ENCODE data around the gene HDAC11. TPM values are rescaled to one million over a fixed set of nuclear protein-coding genes. Genes with fewer than 3 reads are reported as not detected.

HDAC11 gene
- total and polyA plus RNA-seq, 2 of the 4 experiments (the other 2 are of a cell fraction) = 9.1 to 11.4 TPM

DNA sequence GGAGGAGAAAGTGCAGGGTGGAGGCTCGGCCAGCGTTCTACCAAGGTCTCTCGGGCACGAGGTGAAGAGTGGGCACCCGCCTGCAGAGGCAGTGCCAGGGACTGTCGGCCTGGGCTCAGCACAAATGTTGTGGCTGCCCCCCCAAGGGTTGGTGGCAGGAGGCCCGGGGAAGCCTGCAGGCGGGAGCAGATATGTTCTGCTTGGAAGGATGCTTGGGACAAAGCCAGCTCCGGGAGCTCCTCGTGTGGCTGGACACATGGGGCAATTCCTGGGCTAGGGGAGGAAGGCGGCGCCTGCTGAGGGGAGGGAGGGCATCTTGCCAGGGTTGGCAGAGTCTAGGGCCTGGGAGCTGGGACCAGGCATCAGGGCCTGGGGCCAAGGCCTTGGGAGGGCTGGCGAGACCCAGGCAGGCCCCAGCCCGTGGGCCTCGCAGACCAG, 38.4 kb downstream of the HDAC11 start:
- H2BK120ac ChIP-seq (ENCODE audit: low read depth, low read length) = no peak overlapping the region
- H4K20me1 ChIP-seq (ENCODE audit: insufficient read depth, low read length) = no peaks in the 10 kb centered on the region
- H3K9me3 ChIP-seq (ENCODE audit: control insufficient read depth, insufficient read depth, low read length) = no peaks in the 10 kb centered on the region
- intact Hi-C loops (cut with micrococcal nuclease) = no loop called here
- no peak overlapping the region for H3K14ac ChIP-seq (replicated peaks; ENCODE audit: low read depth, low read length)
- no TSS peak for BruUV-seq (replicated peaks)
- no peak overlapping the region for H3K9ac ChIP-seq (ENCODE audit: low read depth, low read length)
- ChIA-PET POLR2A (ENCODE audit: unreplicated experiment) (no interaction called here), CTCF (no interaction called here)
- H3K4me3 ChIP-seq (ENCODE audit: insufficient read depth, low read depth, low read length) = no peak overlapping the region
- no peak overlapping the region for H3K18ac ChIP-seq (ENCODE audit: low read depth, low read length)
- no peaks in the 10 kb centered on the region for H3K79me1 ChIP-seq (ENCODE audit: low read depth in 1 of 2, low read length in 2 of 2)
- no peak overlapping the region for H4K91ac ChIP-seq (ENCODE audit: insufficient read depth, low read depth, low read length)
- no peak overlapping the region for H3K27ac ChIP-seq (ENCODE audit: insufficient read depth, low read length)
- H2BK5ac ChIP-seq (ENCODE audit: low read depth, low read length, poor library complexity, severe bottlenecking) = no peak overlapping the region
- no peaks in the 10 kb centered on the region for H3K4me1 ChIP-seq (ENCODE audit: control insufficient read depth, insufficient read depth, low read length)
- DNase-seq (no peak), ATAC-seq (ENCODE audit: low read depth) (0 out of 2 replicates have a peak, but pooled peaks have one; percentile 34)
- H4K5ac ChIP-seq (ENCODE audit: low read depth, low read length) = no peak overlapping the region
- no peak overlapping the region for H2BK20ac ChIP-seq (ENCODE audit: low read depth, low read length)
- H3K56ac ChIP-seq (ENCODE audit: extremely low read depth, insufficient read depth, low read length) = no peak overlapping the region
- dilution Hi-C loops (cut with HindIII; ENCODE audit: low sequenced_read_pairs, unreplicated experiment) = no loop called here
- H2AFZ ChIP-seq (replicated peaks; ENCODE audit: low read length, poor library complexity) = no peak overlapping the region
- H3K9me1 ChIP-seq (ENCODE audit: insufficient read depth, low read length) = no peaks in the 10 kb centered on the region
- H2AK9ac ChIP-seq (replicated peaks; ENCODE audit: low read depth, low read length, poor library complexity) = no peak overlapping the region
- no peak overlapping the region for H4K8ac ChIP-seq (ENCODE audit: low read depth in 2 of 2, low read length in 2 of 2)
- 0 out of 2 replicates have a peak, but pooled peaks cover 2% of the 10 kb centered on the region for H3K27me3 ChIP-seq (ENCODE audit: control insufficient read depth, insufficient read depth, low read length)
- WGBS, 2 experiments (ENCODE audit: extremely low coverage in 2 of 2, insufficient read length in 1 of 2) = 36% methylated on average over 9 of the region's 15 CpGs; no CpG with 5 or more reads in 1 of the 2 experiments
- H3K23ac ChIP-seq (ENCODE audit: low read depth, low read length) = no peak overlapping the region
- H2BK15ac ChIP-seq (ENCODE audit: low read depth, low read length) = no peak overlapping the region
- no peaks in the 10 kb centered on the region for H3K36me3 ChIP-seq (ENCODE audit: control insufficient read depth, insufficient read depth, low read length)
- no peak overlapping the region for H2AK5ac ChIP-seq (ENCODE audit: low read depth, low read length)
- H3K4me2 ChIP-seq (ENCODE audit: low read depth, low read length) = no peak overlapping the region
- no peak overlapping the region for H3K4ac ChIP-seq (ENCODE audit: low read depth, low read length)
- in situ Hi-C loops (cut with MboI; ENCODE audit: low sequenced_read_pairs) = no loop called here
- TF ChIP-seq MAFK (IDR thresholded peaks at IDR 0.05; ENCODE audit: low read depth, low read length) = no peak
- TF ChIP-seq NFE2L2 (IDR thresholded peaks at IDR 0.05; ENCODE audit: low read depth, low read length) = no peak
- no peak for TF ChIP-seq SMC3 (IDR thresholded peaks at IDR 0.05; ENCODE audit: low read depth, low read length)
- TF ChIP-seq POLR2A (IDR thresholded peaks at IDR 0.05; ENCODE audit: low read depth, low read length) = no peak
- no peak for TF ChIP-seq RAD21 (IDR thresholded peaks at IDR 0.05; ENCODE audit: low read length)
- TF ChIP-seq RCOR1 (IDR thresholded peaks at IDR 0.05; ENCODE audit: insufficient replicate concordance, low read length) = no peak
- TF ChIP-seq FOS (IDR thresholded peaks at IDR 0.05; ENCODE audit: low read depth, low read length) = no peak
- TF ChIP-seq, protein P1, sequence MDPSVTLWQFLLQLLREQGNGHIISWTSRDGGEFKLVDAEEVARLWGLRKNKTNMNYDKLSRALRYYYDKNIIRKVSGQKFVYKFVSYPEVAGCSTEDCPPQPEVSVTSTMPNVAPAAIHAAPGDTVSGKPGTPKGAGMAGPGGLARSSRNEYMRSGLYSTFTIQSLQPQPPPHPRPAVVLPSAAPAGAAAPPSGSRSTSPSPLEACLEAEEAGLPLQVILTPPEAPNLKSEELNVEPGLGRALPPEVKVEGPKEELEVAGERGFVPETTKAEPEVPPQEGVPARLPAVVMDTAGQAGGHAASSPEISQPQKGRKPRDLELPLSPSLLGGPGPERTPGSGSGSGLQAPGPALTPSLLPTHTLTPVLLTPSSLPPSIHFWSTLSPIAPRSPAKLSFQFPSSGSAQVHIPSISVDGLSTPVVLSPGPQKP (IDR thresholded peaks at IDR 0.05; ENCODE audit: borderline replicate concordance, low read depth, low read length) = no peak
- no peak for TF ChIP-seq CEBPB (IDR thresholded peaks at IDR 0.05; ENCODE audit: low read depth, low read length)
- TF ChIP-seq MAZ (IDR thresholded peaks at IDR 0.05; ENCODE audit: borderline replicate concordance, low read depth, low read length) = no peak
- no peak for TF ChIP-seq CHD1 (IDR thresholded peaks at IDR 0.05; ENCODE audit: low read depth, low read length)
- TF ChIP-seq MXI1 (IDR thresholded peaks at IDR 0.05; ENCODE audit: borderline replicate concordance, low read depth, low read length) = no peak
- no peak for TF ChIP-seq RFX5 (IDR thresholded peaks at IDR 0.05; ENCODE audit: low read depth, low read length)
- no peak for TF ChIP-seq BHLHE40 (IDR thresholded peaks at IDR 0.05; ENCODE audit: low read depth, low read length)
- TF ChIP-seq, protein P2, sequence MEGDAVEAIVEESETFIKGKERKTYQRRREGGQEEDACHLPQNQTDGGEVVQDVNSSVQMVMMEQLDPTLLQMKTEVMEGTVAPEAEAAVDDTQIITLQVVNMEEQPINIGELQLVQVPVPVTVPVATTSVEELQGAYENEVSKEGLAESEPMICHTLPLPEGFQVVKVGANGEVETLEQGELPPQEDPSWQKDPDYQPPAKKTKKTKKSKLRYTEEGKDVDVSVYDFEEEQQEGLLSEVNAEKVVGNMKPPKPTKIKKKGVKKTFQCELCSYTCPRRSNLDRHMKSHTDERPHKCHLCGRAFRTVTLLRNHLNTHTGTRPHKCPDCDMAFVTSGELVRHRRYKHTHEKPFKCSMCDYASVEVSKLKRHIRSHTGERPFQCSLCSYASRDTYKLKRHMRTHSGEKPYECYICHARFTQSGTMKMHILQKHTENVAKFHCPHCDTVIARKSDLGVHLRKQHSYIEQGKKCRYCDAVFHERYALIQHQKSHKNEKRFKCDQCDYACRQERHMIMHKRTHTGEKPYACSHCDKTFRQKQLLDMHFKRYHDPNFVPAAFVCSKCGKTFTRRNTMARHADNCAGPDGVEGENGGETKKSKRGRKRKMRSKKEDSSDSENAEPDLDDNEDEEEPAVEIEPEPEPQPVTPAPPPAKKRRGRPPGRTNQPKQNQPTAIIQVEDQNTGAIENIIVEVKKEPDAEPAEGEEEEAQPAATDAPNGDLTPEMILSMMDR (conservative IDR thresholded peaks at IDR 0.05; ENCODE audit: low read depth, low read length) = no peak
- TF ChIP-seq, protein P3, sequence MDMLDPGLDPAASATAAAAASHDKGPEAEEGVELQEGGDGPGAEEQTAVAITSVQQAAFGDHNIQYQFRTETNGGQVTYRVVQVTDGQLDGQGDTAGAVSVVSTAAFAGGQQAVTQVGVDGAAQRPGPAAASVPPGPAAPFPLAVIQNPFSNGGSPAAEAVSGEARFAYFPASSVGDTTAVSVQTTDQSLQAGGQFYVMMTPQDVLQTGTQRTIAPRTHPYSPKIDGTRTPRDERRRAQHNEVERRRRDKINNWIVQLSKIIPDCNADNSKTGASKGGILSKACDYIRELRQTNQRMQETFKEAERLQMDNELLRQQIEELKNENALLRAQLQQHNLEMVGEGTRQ (IDR thresholded peaks at IDR 0.05; ENCODE audit: low read depth, low read length) = no peak

All from IMR-90 (cell line).